ENCODE measurements around the gene SLC39A9.

Gene SLC39A9

GRCh38 chr14:69398053-69398817 is at the start of gene SLC39A9, which contains the start of gene ERH:
Gene SLC39A9, plus strand, starts transcription at chr14:69398692. Its CDS starts 678 bp downstream, at chr14:69399370.
Gene ERH, minus strand, starts transcription at chr14:69398299. Its CDS starts 66 bp downstream, at chr14:69398233.
- H3K4me3 ChIP-seq (ENCODE audit: low read depth, low read length) = peak within 1 kb of the TSS; percentile 82
- DNase-seq (ENCODE audit: low read depth) = peak; percentile 87

- no peak overlapping the region for H3K4me3 ChIP-seq (ENCODE audit: low read depth, low read length)
- DNase-seq (ENCODE audit: low read depth) = no peak
Observed at GRCh38 chr14:69349091-69349777, 49.3 kb upstream of the SLC39A9 start.

GRCh38 chr14:69350892-69351291 is 47.6 kb upstream of the SLC39A9 start:
- no peak overlapping the region for H3K4me3 ChIP-seq (ENCODE audit: low read depth, low read length)
- DNase-seq (ENCODE audit: low read depth) = no peak

- no peak for DNase-seq (ENCODE audit: low read depth)
- no peak overlapping the region for H3K4me3 ChIP-seq (ENCODE audit: low read depth, low read length)
Observed at GRCh38 chr14:69351385-69351784, 47.1 kb upstream of the SLC39A9 start.

- no peak for DNase-seq (ENCODE audit: low read depth)
Observed at GRCh38 chr14:69351911-69352310, 46.6 kb upstream of the SLC39A9 start.

GRCh38 chr14:69353168-69353567 is 45.3 kb upstream of the SLC39A9 start:
- DNase-seq (ENCODE audit: low read depth) = no peak
- no peak overlapping the region for H3K4me3 ChIP-seq (ENCODE audit: low read depth, low read length)

More at GRCh38 chr14:69351911-69352310, 46.6 kb upstream of the SLC39A9 start:
- no peak overlapping the region for H3K4me3 ChIP-seq (ENCODE audit: low read depth, low read length)

GRCh38 chr14:69354383-69355153 is 43.9 kb upstream of the SLC39A9 start:
- no peak for DNase-seq (ENCODE audit: low read depth)
- no peak overlapping the region for H3K4me3 ChIP-seq (ENCODE audit: low read depth, low read length)

- H3K4me3 ChIP-seq (ENCODE audit: low read depth, low read length) = no peak overlapping the region
- DNase-seq (ENCODE audit: low read depth) = no peak
Observed at GRCh38 chr14:69355154-69355597, 43.3 kb upstream of the SLC39A9 start.

GRCh38 chr14:69355607-69356281 is 42.7 kb upstream of the SLC39A9 start:
- DNase-seq (ENCODE audit: low read depth) = peak; percentile 62
- H3K4me3 ChIP-seq (ENCODE audit: low read depth, low read length) = no peak overlapping the region

GRCh38 chr14:69356903-69357543 is 41.5 kb upstream of the SLC39A9 start:
- no peak overlapping the region for H3K4me3 ChIP-seq (ENCODE audit: low read depth, low read length)
- no peak for DNase-seq (ENCODE audit: low read depth)

- no peak for DNase-seq (ENCODE audit: low read depth)
Observed at GRCh38 chr14:69357544-69358200, 40.8 kb upstream of the SLC39A9 start.

GRCh38 chr14:69358233-69358963 is 40.1 kb upstream of the SLC39A9 start:
- DNase-seq (ENCODE audit: low read depth) = no peak
- no peak overlapping the region for H3K4me3 ChIP-seq (ENCODE audit: low read depth, low read length)

More at GRCh38 chr14:69357544-69358200, 40.8 kb upstream of the SLC39A9 start:
- no peak overlapping the region for H3K4me3 ChIP-seq (ENCODE audit: low read depth, low read length)

- no peak overlapping the region for H3K4me3 ChIP-seq (ENCODE audit: low read depth, low read length)
- DNase-seq (ENCODE audit: low read depth) = no peak
Observed at GRCh38 chr14:69358966-69359365, 39.5 kb upstream of the SLC39A9 start.

GRCh38 chr14:69360438-69361108 is 37.9 kb upstream of the SLC39A9 start:
- no peak overlapping the region for H3K4me3 ChIP-seq (ENCODE audit: low read depth, low read length)
- no peak for DNase-seq (ENCODE audit: low read depth)

GRCh38 chr14:69363055-69363454 is 35.4 kb upstream of the SLC39A9 start:
- peak; percentile 11 for DNase-seq (ENCODE audit: low read depth)
- H3K4me3 ChIP-seq (ENCODE audit: low read depth, low read length) = no peak overlapping the region

- H3K4me3 ChIP-seq (ENCODE audit: low read depth, low read length) = no peak overlapping the region
- no peak for DNase-seq (ENCODE audit: low read depth)
Observed at GRCh38 chr14:69363964-69364363, 34.5 kb upstream of the SLC39A9 start.

- no peak overlapping the region for H3K4me3 ChIP-seq (ENCODE audit: low read depth, low read length)
- no peak for DNase-seq (ENCODE audit: low read depth)
Observed at GRCh38 chr14:69364378-69364777, 34.1 kb upstream of the SLC39A9 start.

Measured in skeletal muscle cell (primary cell).